GM19395 (cell line): Measurements from ENCODE around the gene TRAFD1.

Experiments used
- ATAC-seq: cut with Tn5 transposase; IDR thresholded peaks from one replicate; pipeline ENCODE4 v1.9.1; 2021; ENCODE audit warnings: mild to moderate bottlenecking, moderate library complexity; ENCODE audit not compliant: unreplicated experiment

TRAFD1 gene

GRCh38 chr12:112198120-112198733 is 72.9 kb downstream of the TRAFD1 start:
- no peak for ATAC-seq

GRCh38 chr12:112199136-112199535 is 73.8 kb downstream of the TRAFD1 start:
- no peak for ATAC-seq
